A549 (cell line): ENCODE measurements around the gene GMPS. TPM values are rescaled to one million over a fixed set of nuclear protein-coding genes. Genes with fewer than 3 reads are reported as not detected.
"Not testable (repeated sequence)": the region's sequence is repeated elsewhere in the genome, so short reads cannot be mapped to it uniquely, and the experiment has no call there.

Source experiments
- ATAC-seq, 2 experiments: fragments of 200-7000 bp in 1 of 2; fragments of >200 bp in 1 of 2; cut with Nextera tagmentation in 1 of 2; cut with Tn5 transposase in 1 of 2; 3 replicates each; pipeline versions ENCODE4 v1.8.0 to v1.9.1; 2018 to 2020; ENCODE audit warnings: mild to moderate bottlenecking in 1 of 2, moderate library complexity in 1 of 2
- CTCF ChIA-PET: fragments of 300-600 bp; sonication (Branson Sonifier 250); formaldehyde crosslinking; extraction: SDS; loops from one replicate; lab custom pipeline; 2021; ENCODE audit warnings: antibody characterized with exemption, inconsistent platforms; lab: Yijun Ruan, JAX
- POLR2A ChIA-PET: fragments of 350-600 bp; formaldehyde crosslinking; extraction: SDS; loops from one replicate; lab custom pipeline; 2021; ENCODE audit warnings: antibody characterized with exemption, inconsistent platforms; lab: Yijun Ruan, JAX
- DNase-seq, 2 experiments: peaks; one replicate each; pipeline versions ENCODE4 v3.0.0 to v3.0.0-alpha.2; 2011 to 2016; ENCODE audit warnings: low read depth in 1 of 2, low spot score in 1 of 2
- FAIRE-seq: peaks from 2 replicates; lab custom pipeline; 2011; peaks lifted over from hg19 to GRCh38; lab: Jason Lieb, UNC
- H3K27ac ChIP-seq, 2 experiments: fragments of >200 bp; sonication (Bioruptor Twin); formaldehyde crosslinking; 3 replicates each; pipeline ENCODE4 v1.5.1; 2016 to 2017
- H3K4me1 ChIP-seq: fragments of >200 bp; sonication (Bioruptor Twin); formaldehyde crosslinking; 3 replicates; pipeline ENCODE4 v1.6.1; 2016
- H3K4me2 ChIP-seq: fragments of >200 bp; sonication (Bioruptor Twin); formaldehyde crosslinking; 3 replicates; pipeline ENCODE4 v1.6.1; 2016
- H3K4me3 ChIP-seq: fragments of >200 bp; sonication (Bioruptor Twin); formaldehyde crosslinking; 3 replicates; pipeline ENCODE4 v1.5.1; 2016
- H3K9me3 ChIP-seq: fragments of >200 bp; sonication (Bioruptor Twin); formaldehyde crosslinking; 3 replicates; pipeline ENCODE4 v1.6.1; 2016
- GATA3 ChIP-seq: IDR thresholded peaks from 2 replicates; pipeline ENCODE4 v1.6.1; 2012; ENCODE audit warnings: borderline replicate concordance
- JUN ChIP-seq, 2 experiments: fragments of >200 bp; sonication (Bioruptor Twin); formaldehyde crosslinking; IDR thresholded peaks; 2 replicates in 1 of 2; 3 replicates in 1 of 2; pipeline ENCODE4 v1.6.1; 2016 to 2017
- KDM5A ChIP-seq: fragments of 200-600 bp; sonication (generic); IDR thresholded peaks from 2 replicates; pipeline ENCODE4 v1.6.1; 2016; ENCODE audit warnings: antibody characterized with exemption, mild to moderate bottlenecking
- MAZ ChIP-seq: fragments of 150-350 bp; IDR thresholded peaks from 2 replicates; pipeline ENCODE4 v1.6.1; 2014; ENCODE audit warnings: antibody characterized with exemption, low read depth, low read length, borderline replicate concordance
- MYC ChIP-seq: IDR thresholded peaks from 2 replicates; pipeline ENCODE4 v1.6.1; 2012; ENCODE audit warnings: mild to moderate bottlenecking, inconsistent platforms, low read length, improper control_type of control experiment, borderline replicate concordance
- POLR2A ChIP-seq: IDR thresholded peaks from 2 replicates; pipeline ENCODE4 v1.6.1; 2012; ENCODE audit warnings: mild to moderate bottlenecking, low read length
- RAD21 ChIP-seq, 2 experiments: fragments of >200 bp in 1 of 2; sonication (Bioruptor Twin) in 1 of 2; formaldehyde crosslinking in 1 of 2; IDR thresholded peaks in 1 of 2; conservative IDR thresholded peaks in 1 of 2; 2 replicates in 1 of 2; 3 replicates in 1 of 2; pipeline ENCODE4 v1.6.1; 2012 to 2018; ENCODE audit warnings: inconsistent platforms in 1 of 2
- RARB ChIP-seq: fragments of 250-450 bp; sonication (Bioruptor Pico); IDR thresholded peaks from 2 replicates; pipeline ENCODE4 v1.8.0; 2021; ENCODE audit warnings: mild to moderate bottlenecking, moderate library complexity
- SMC3 ChIP-seq: fragments of >200 bp; sonication (Bioruptor Twin); formaldehyde crosslinking; IDR thresholded peaks from 3 replicates; pipeline ENCODE4 v1.6.1; 2018; ENCODE audit warnings: inconsistent platforms
- WGBS: methylation state at CpG from one replicate; pipeline ENCODE4 v1.1.6; 2017; ENCODE audit errors: missing lambda C conversion rate; 5-methylcytosine and 5-hydroxymethylcytosine counted together
- polyA minus RNA-seq: library from RNA; depleted of rRNA, polyadenylated mRNA; stranded (reverse); fragments of >200 nt; gene quantifications from 2 replicates; pipeline ENCODE4 v1.2.3, GENCODE V29; 2011; rRNA and poly(A)+ RNA removed
- polyA plus RNA-seq, 4 experiments: library from polyadenylated mRNA; depleted of rRNA in 3 of 4; stranded (reverse); fragments of >200 nt; fragmentation: RNase III in 1 of 4; extraction: RNeasy Plus Mini Kit Qiagen cat#74134 plus additional on column Dnase treatment in 1 of 4; gene quantifications; 2 replicates in 3 of 4; 3 replicates in 1 of 4; pipeline ENCODE4 v1.2.3, GENCODE V29; 2011 to 2017
- TF ChIP-seq, protein P1 (sequence below): fragments of >200 bp; sonication (Bioruptor Twin); formaldehyde crosslinking; IDR thresholded peaks from 3 replicates; pipeline ENCODE4 v1.6.1; 2016
- TF ChIP-seq, protein P2 (sequence below): fragments of >200 bp; sonication (Bioruptor Twin); formaldehyde crosslinking; IDR thresholded peaks from 3 replicates; pipeline ENCODE4 v1.5.1; 2016
- TF ChIP-seq, protein P3 (sequence below): fragments of 450-650 bp; IDR thresholded peaks from 2 replicates; pipeline ENCODE4 v1.6.1; 2014; ENCODE audit warnings: antibody characterized with exemption
- TF ChIP-seq, protein P4 (sequence below): IDR thresholded peaks from 2 replicates; pipeline ENCODE4 v1.6.1; 2012

Gene GMPS
- polyA plus RNA-seq (2011; rRNA removed) (77.2 and 114 TPM in 2 replicates), polyA plus RNA-seq (2017; fragmentation: RNase III; extraction: RNeasy Plus Mini Kit Qiagen cat#74134 plus additional on column Dnase treatment) (64.7 to 79.4 TPM (median 74.4 TPM) in 3 replicates), polyA minus RNA-seq (42.3 and 42.7 TPM in 2 replicates)
- 22.5 and 26.0 TPM in 2 replicates for polyA plus RNA-seq (2012; cell fraction: cytosol; rRNA removed)
- polyA plus RNA-seq (2012; cell fraction: nucleus; rRNA removed): 15.2 and 21.3 TPM in 2 replicates

DNA sequence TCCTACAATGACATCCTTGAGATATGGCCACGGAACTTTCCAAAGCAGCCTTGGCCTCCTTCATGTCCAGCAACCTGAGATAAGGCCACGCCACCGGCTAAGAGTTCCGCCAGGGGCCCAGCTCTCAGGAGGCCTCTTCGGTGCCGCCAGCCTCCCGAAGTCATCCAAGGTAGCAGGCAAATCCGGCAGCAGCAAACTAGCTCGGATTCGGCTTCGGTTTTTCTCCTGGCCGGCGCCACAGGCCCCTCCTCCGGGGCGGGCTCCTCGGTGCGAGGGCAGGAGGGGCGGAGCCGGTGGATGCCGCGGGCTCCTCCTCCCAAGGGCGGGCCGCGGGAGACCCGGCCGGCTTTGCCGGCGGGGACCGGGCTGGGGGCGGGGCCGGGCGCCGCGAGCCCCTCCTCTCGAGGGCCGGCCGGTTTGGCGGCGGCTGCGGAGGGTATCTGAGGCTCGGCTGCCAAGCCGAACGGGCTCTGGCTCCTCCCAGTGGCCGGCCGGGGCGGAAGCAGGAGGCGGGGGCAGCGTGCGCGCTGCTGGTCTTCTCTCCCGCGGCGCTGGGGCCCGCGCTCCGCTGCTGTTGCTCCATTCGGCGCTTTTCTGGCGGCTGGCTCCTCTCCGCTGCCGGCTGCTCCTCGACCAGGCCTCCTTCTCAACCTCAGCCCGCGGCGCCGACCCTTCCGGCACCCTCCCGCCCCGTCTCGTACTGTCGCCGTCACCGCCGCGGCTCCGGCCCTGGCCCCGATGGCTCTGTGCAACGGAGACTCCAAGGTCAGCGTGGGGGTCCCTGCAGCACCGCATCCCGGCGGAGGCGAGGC lies at the start of gene GMPS:
TSS of gene GMPS (plus strand) at position 518 of the 812 bp plus-strand sequence. CDS start at position 739, 221 bp downstream.
- Histone ChIP-seq H3K9me3 (no peaks in the 10 kb centered on the region), H3K4me1 (peaks cover 29% of the 10 kb centered on the region; the same call in 2 of the 3 replicates), H3K27ac (peak within 1 kb of the TSS; percentile 95 to 97), H3K4me2 (peak within 1 kb of the TSS; percentile 83), H3K4me3 (peak within 1 kb of the TSS; percentile 97)
- WGBS: 0% methylated on average over 5 of the region's 83 CpGs
- peak; percentile 85 to 91 for DNase-seq
- peak; percentile 90 to 93 for ATAC-seq
- POLR2A ChIA-PET: interaction anchor here (0.6 to 2.6 kb wide), 5 partner anchors 13 to 544 kb away, joined by 3 to 24 read pairs (median 4); partner anchors contain the start of genes C3orf33 and SLC33A1
- TF ChIP-seq, protein P1, sequence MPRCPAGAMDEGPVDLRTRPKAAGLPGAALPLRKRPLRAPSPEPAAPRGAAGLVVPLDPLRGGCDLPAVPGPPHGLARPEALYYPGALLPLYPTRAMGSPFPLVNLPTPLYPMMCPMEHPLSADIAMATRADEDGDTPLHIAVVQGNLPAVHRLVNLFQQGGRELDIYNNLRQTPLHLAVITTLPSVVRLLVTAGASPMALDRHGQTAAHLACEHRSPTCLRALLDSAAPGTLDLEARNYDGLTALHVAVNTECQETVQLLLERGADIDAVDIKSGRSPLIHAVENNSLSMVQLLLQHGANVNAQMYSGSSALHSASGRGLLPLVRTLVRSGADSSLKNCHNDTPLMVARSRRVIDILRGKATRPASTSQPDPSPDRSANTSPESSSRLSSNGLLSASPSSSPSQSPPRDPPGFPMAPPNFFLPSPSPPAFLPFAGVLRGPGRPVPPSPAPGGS: 0 out of 3 replicates have a peak, but pooled peaks have one; percentile 32
- TF ChIP-seq RARB (no peak), POLR2A (peak; percentile 70), MYC (peak; percentile 79; the same call in 1 of the 2 replicates), JUN (IDR thresholded peaks at IDR 0.05) (peak in 1 of 2 experiments; percentile 55; a peak in 1 of 5 replicates), KDM5A (peak; percentile 15; the same call in 1 of the 2 replicates), RAD21 (conservative IDR thresholded peaks at IDR 0.05 in 1 of 2, IDR thresholded peaks at IDR 0.05 in 1 of 2) (peak; percentile 24 to 58; a peak in 4 of 5 replicates), MAZ (0 out of 2 replicates have a peak, but pooled peaks have one; percentile 39), GATA3 (no peak), SMC3 (peak; percentile 33; the same call in 1 of the 3 replicates)
- TF ChIP-seq, protein P2, sequence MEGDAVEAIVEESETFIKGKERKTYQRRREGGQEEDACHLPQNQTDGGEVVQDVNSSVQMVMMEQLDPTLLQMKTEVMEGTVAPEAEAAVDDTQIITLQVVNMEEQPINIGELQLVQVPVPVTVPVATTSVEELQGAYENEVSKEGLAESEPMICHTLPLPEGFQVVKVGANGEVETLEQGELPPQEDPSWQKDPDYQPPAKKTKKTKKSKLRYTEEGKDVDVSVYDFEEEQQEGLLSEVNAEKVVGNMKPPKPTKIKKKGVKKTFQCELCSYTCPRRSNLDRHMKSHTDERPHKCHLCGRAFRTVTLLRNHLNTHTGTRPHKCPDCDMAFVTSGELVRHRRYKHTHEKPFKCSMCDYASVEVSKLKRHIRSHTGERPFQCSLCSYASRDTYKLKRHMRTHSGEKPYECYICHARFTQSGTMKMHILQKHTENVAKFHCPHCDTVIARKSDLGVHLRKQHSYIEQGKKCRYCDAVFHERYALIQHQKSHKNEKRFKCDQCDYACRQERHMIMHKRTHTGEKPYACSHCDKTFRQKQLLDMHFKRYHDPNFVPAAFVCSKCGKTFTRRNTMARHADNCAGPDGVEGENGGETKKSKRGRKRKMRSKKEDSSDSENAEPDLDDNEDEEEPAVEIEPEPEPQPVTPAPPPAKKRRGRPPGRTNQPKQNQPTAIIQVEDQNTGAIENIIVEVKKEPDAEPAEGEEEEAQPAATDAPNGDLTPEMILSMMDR: peak; percentile 51
- TF ChIP-seq, protein P3, sequence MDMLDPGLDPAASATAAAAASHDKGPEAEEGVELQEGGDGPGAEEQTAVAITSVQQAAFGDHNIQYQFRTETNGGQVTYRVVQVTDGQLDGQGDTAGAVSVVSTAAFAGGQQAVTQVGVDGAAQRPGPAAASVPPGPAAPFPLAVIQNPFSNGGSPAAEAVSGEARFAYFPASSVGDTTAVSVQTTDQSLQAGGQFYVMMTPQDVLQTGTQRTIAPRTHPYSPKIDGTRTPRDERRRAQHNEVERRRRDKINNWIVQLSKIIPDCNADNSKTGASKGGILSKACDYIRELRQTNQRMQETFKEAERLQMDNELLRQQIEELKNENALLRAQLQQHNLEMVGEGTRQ: no peak
- TF ChIP-seq, protein P4, sequence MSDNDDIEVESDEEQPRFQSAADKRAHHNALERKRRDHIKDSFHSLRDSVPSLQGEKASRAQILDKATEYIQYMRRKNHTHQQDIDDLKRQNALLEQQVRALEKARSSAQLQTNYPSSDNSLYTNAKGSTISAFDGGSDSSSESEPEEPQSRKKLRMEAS: peak; percentile 67
- no peak for FAIRE-seq
- CTCF ChIA-PET: interaction anchor here (0.6 to 2.6 kb wide), 8 partner anchors 9 to 101 kb away, joined by 3 to 24 read pairs (median 3); partner anchors contain the start of gene C3orf33

DNA sequence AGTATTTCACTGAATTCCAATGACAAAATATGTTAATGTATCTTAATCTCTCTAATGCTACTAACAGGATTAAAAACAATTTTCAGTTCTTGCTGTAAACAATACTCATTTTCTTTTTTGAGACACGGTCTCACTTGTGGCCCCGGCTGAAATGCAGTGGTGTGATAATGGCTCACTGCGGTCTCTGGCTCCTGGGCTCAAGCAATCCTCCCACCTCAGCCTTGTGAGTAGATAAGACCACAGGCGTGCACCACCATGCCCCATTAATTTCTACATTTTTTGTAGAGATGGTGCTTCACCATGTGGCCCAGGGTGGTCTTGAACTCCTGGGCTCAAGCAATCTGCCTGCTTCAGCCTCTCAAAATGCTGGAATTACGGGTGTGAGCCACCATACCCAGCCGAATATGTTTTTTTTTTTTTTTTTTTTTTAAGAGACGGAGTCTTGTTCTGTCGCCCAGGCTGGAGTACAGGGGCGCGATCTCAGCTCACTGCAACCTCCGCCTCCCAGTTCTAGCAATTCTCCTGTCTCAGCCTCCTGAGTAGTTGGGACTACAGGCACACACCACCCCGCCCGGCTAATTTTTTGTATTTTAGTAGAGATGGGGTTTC lies 41.9 kb upstream of the GMPS start:
- H3K4me2 ChIP-seq, H3K27ac ChIP-seq, H3K9me3 ChIP-seq, FAIRE-seq, DNase-seq, H3K4me3 ChIP-seq, H3K4me1 ChIP-seq, ATAC-seq, POLR2A ChIA-PET: not testable (repeated sequence)
- 91% methylated on average over 13 of the region's 13 CpGs for WGBS
- CTCF ChIA-PET: interaction anchor here (1.6 kb wide), 1 partner anchor 23 kb away, joined by 13 read pairs; the partner anchor contains the start of gene C3orf33
